PC-3 (cell line): ENCODE data around the gene HECTD1. TPM values are rescaled to one million over a fixed set of nuclear protein-coding genes. Genes with fewer than 3 reads are reported as not detected.

ENCODE experiments used
- ATAC-seq: fragments of 200-7000 bp; cut with Tn5 transposase; 2 replicates; pipeline ENCODE4 v1.9.1; 2020; ENCODE audit warnings: mild to moderate bottlenecking, moderate library complexity
- BruUV-seq: library from RNA; stranded (reverse); fragments of 400-500 nt; replicated peaks from 2 replicates; lab custom pipeline; 2021; lab: Mats Ljungman, UMichigan
- CTCF ChIA-PET: fragments of 300-600 bp; sonication (Branson Sonifier 250); formaldehyde crosslinking; loops from one replicate; lab custom pipeline; 2022; ENCODE audit warnings: antibody characterized with exemption; lab: Charles Lee
- POLR2A ChIA-PET: fragments of 300-600 bp; sonication (Branson Sonifier 250); formaldehyde crosslinking; loops from one replicate; lab custom pipeline; 2022; ENCODE audit warnings: antibody characterized with exemption; ENCODE audit not compliant: unreplicated experiment; lab: Charles Lee
- DNase-seq: peaks from one replicate; pipeline ENCODE4 v3.0.0-alpha.2; 2015
- H2AFZ ChIP-seq: fragments of 300-600 bp; sonication (generic); 2 replicates; pipeline ENCODE4 v1.6.0; 2016; ENCODE audit warnings: antibody characterized with exemption, low read length
- H3F3A ChIP-seq: fragments of 300-600 bp; sonication (generic); one replicate; pipeline ENCODE4 v1.6.0; 2017; ENCODE audit warnings: antibody characterized with exemption, low read length, control low read depth, mild to moderate bottlenecking; ENCODE audit not compliant: unreplicated experiment
- H3K27ac ChIP-seq: fragments of 300-600 bp; sonication (generic); 2 replicates; pipeline ENCODE4 v1.5.1; 2016; ENCODE audit warnings: mild to moderate bottlenecking, low read length
- H3K27me3 ChIP-seq: fragments of 300-600 bp; sonication (generic); 2 replicates; pipeline ENCODE4 v1.6.1; 2016; ENCODE audit warnings: low read length, mixed read lengths
- H3K36me3 ChIP-seq: fragments of 300-600 bp; sonication (generic); 2 replicates; pipeline ENCODE4 v1.6.1; 2016; ENCODE audit warnings: low read depth, mixed run types, low read length, mixed read lengths
- H3K4me1 ChIP-seq: fragments of 300-600 bp; sonication (generic); 2 replicates; pipeline ENCODE4 v1.5.1; 2016; ENCODE audit warnings: low read length; ENCODE audit not compliant: insufficient read depth
- H3K4me2 ChIP-seq: fragments of 300-600 bp; sonication (generic); 2 replicates; pipeline ENCODE4 v1.6.0; 2016; ENCODE audit warnings: low read length
- H3K4me3 ChIP-seq: fragments of 300-600 bp; sonication (generic); 2 replicates; pipeline ENCODE4 v1.5.1; 2016; ENCODE audit warnings: mild to moderate bottlenecking, low read length, mixed read lengths
- H3K79me2 ChIP-seq: fragments of 300-600 bp; sonication (generic); 2 replicates; pipeline ENCODE4 v1.6.1; 2017; ENCODE audit warnings: low read length, mixed read lengths
- H3K9ac ChIP-seq: fragments of 300-600 bp; sonication (generic); 2 replicates; pipeline ENCODE4 v1.6.0; 2016; ENCODE audit warnings: mild to moderate bottlenecking, low read length
- H3K9me2 ChIP-seq: fragments of 300-600 bp; sonication (generic); replicated peaks from 2 replicates; pipeline ENCODE4 v1.6.1; 2016; ENCODE audit warnings: mixed run types, low read length, mixed read lengths
- H3K9me3 ChIP-seq: fragments of 300-600 bp; sonication (generic); 2 replicates; pipeline ENCODE4 v1.6.1; 2016; ENCODE audit warnings: low read length, mixed read lengths
- H4K20me1 ChIP-seq: fragments of 300-600 bp; sonication (generic); 2 replicates; pipeline ENCODE4 v1.6.1; 2016; ENCODE audit warnings: low read length, mixed read lengths
- CTCF ChIP-seq: fragments of 300-600 bp; sonication (generic); conservative IDR thresholded peaks from 2 replicates; pipeline ENCODE4 v1.5.1; 2017; ENCODE audit warnings: antibody characterized with exemption, low read depth, mild to moderate bottlenecking, low read length
- EZH2 ChIP-seq: fragments of 300-600 bp; sonication (generic); IDR thresholded peaks from one replicate; pipeline ENCODE4 v1.6.1; 2017; ENCODE audit warnings: antibody characterized with exemption, mild to moderate bottlenecking, low read length; ENCODE audit not compliant: unreplicated experiment
- EZH2phosphoT487 ChIP-seq: fragments of 300-600 bp; sonication (generic); IDR thresholded peaks from 2 replicates; pipeline ENCODE4 v1.6.1; 2018; ENCODE audit warnings: mild to moderate bottlenecking, antibody characterized with exemption, low read length, borderline replicate concordance
- intact Hi-C: fragments of 100-400 bp; cut with micrococcal nuclease; formaldehyde crosslinking; loops from 2 replicates; pipeline ENCODE4 v1.9.0; 2023
- total RNA-seq: library from RNA; depleted of rRNA; stranded (reverse); fragments of >200 nt; gene quantifications from 2 replicates; pipeline ENCODE4 v1.2.3, GENCODE V29; 2014

Gene HECTD1
- total RNA-seq, 1 experiment from 2014 or later, result 152 TPM

- BruUV-seq, result no TSS peak
- no peak for ATAC-seq
- H3K79me2 ChIP-seq, result no peaks in the 10 kb centered on the region
- H3K27me3 ChIP-seq, result no peaks in the 10 kb centered on the region
- H3K4me1 ChIP-seq, result peaks cover 14% of the 10 kb centered on the region
- H3K4me3 ChIP-seq, result no peak overlapping the region
- TF ChIP-seq EZH2 (no peak), EZH2phosphoT487 (no peak), CTCF (no peak)
- ChIA-PET CTCF (interaction anchor here (0.6 kb wide), 1 partner anchor 265 kb away, joined by 6 read pairs; no protein-coding TSS in a partner anchor), POLR2A (no interaction called here)
- peaks cover 5% of the 10 kb centered on the region for H3F3A ChIP-seq
- H3K9ac ChIP-seq, result no peak overlapping the region
- H2AFZ ChIP-seq, result no peak overlapping the region
- no peak for DNase-seq
- H3K9me2 ChIP-seq, result no peaks in the 10 kb centered on the region
- no peak overlapping the region for H3K4me2 ChIP-seq
- H3K36me3 ChIP-seq, result no peaks in the 10 kb centered on the region
- intact Hi-C loops, result no loop called here
- H4K20me1 ChIP-seq, result no peaks in the 10 kb centered on the region
- H3K9me3 ChIP-seq, result no peaks in the 10 kb centered on the region
- H3K27ac ChIP-seq, result no peak overlapping the region
Observed at GRCh38 chr14:31222834-31223233, 15.2 kb upstream of the HECTD1 start.

GRCh38 chr14:31221266-31221665 is 13.7 kb upstream of the HECTD1 start:
- H3F3A ChIP-seq, result peaks cover 5% of the 10 kb centered on the region
- ChIA-PET POLR2A (no interaction called here), CTCF (no interaction called here)
- no peaks in the 10 kb centered on the region for H3K27me3 ChIP-seq
- peaks cover 12% of the 10 kb centered on the region for H3K4me1 ChIP-seq
- no peaks in the 10 kb centered on the region for H3K9me2 ChIP-seq
- no peaks in the 10 kb centered on the region for H3K79me2 ChIP-seq
- TF ChIP-seq CTCF (no peak), EZH2 (no peak), EZH2phosphoT487 (no peak)
- no peak overlapping the region for H3K9ac ChIP-seq
- DNase-seq (no peak), ATAC-seq (no peak)
- H3K4me3 ChIP-seq, result no peak overlapping the region
- BruUV-seq, result no TSS peak
- no peaks in the 10 kb centered on the region for H3K9me3 ChIP-seq
- no peaks in the 10 kb centered on the region for H3K36me3 ChIP-seq
- intact Hi-C loops, result no loop called here
- H2AFZ ChIP-seq, result no peak overlapping the region
- H3K4me2 ChIP-seq, result no peak overlapping the region
- H4K20me1 ChIP-seq, result no peaks in the 10 kb centered on the region
- H3K27ac ChIP-seq, result no peak overlapping the region

- intact Hi-C loops, result no loop called here
- Histone ChIP-seq H3K4me3 (no peak overlapping the region), H3K4me2 (peak overlapping the region; percentile 23; the same call in 1 of the 2 replicates), H2AFZ (no peak overlapping the region), H3F3A (peaks cover 5% of the 10 kb centered on the region), H3K9me2 (no peaks in the 10 kb centered on the region), H3K9ac (no peak overlapping the region), H3K27me3 (no peaks in the 10 kb centered on the region), H3K27ac (no peak overlapping the region), H3K9me3 (no peaks in the 10 kb centered on the region), H4K20me1 (no peaks in the 10 kb centered on the region), H3K4me1 (peaks cover 12% of the 10 kb centered on the region), H3K36me3 (no peaks in the 10 kb centered on the region), H3K79me2 (no peaks in the 10 kb centered on the region)
- TF ChIP-seq CTCF, result no peak
- TF ChIP-seq EZH2phosphoT487, result no peak
- TF ChIP-seq EZH2, result no peak
- ChIA-PET POLR2A (interaction anchor here (0.6 kb wide), 1 partner anchor 193 kb away, joined by 10 read pairs; the partner anchor contains the start of gene STRN3), CTCF (interaction anchor here (0.9 kb wide), 1 partner anchor 12 kb away, joined by 4 read pairs; the partner anchor contains the start of gene HECTD1)
- DNase-seq (peak; percentile 35), ATAC-seq (peak; percentile 67)
- BruUV-seq, result no TSS peak
Observed at GRCh38 chr14:31219169-31219568, 11.6 kb upstream of the HECTD1 start.
